RWPE2 (cell line): Measurements from ENCODE around the gene SLC39A10.
A peak's percentile ranks its signal among the peaks of the same experiment; 100 is the strongest.
"Not testable (repeated sequence)": the region's sequence is repeated elsewhere in the genome, so short reads cannot be mapped to it uniquely, and the experiment has no call there.

ENCODE experiments used
- ATAC-seq: fragments of 200-7000 bp; cut with Tn5 transposase; 3 replicates; pipeline ENCODE4 v1.9.1; 2021; ENCODE audit warnings: low read depth
- DNase-seq: peaks from one replicate; pipeline ENCODE4 v3.0.0-alpha.2; 2020; ENCODE audit warnings: low spot score
- H3K27ac ChIP-seq: fragments of 450-650 bp; 2 replicates; pipeline ENCODE4 v1.5.1; 2017; ENCODE audit warnings: mild to moderate bottlenecking; ENCODE audit not compliant: poor library complexity, severe bottlenecking
- H3K27me3 ChIP-seq: fragments of 250-450 bp; sonication (Bioruptor Pico); 2 replicates; pipeline ENCODE4 v1.5.1; 2021; ENCODE audit warnings: mild to moderate bottlenecking, moderate library complexity; ENCODE audit not compliant: insufficient read depth, poor library complexity, severe bottlenecking
- H3K36me3 ChIP-seq: fragments of 250-450 bp; sonication (Bioruptor Pico); 2 replicates; pipeline ENCODE4 v1.5.1; 2020; ENCODE audit warnings: low read depth, mild to moderate bottlenecking, moderate library complexity
- H3K4me1 ChIP-seq: fragments of 250-450 bp; sonication (Bioruptor Pico); 2 replicates; pipeline ENCODE4 v1.5.1; 2021; ENCODE audit warnings: mild to moderate bottlenecking, moderate library complexity; ENCODE audit not compliant: insufficient read depth, poor library complexity, severe bottlenecking
- H3K4me3 ChIP-seq: fragments of 250-450 bp; sonication (Bioruptor Pico); 2 replicates; pipeline ENCODE4 v1.5.1; 2021; ENCODE audit warnings: mild to moderate bottlenecking, moderate library complexity; ENCODE audit not compliant: severe bottlenecking
- H3K9me3 ChIP-seq: fragments of 250-450 bp; sonication (Bioruptor Pico); 2 replicates; pipeline ENCODE4 v1.5.1; 2021; ENCODE audit warnings: mild to moderate bottlenecking, moderate library complexity; ENCODE audit not compliant: severe bottlenecking
- TF ChIP-seq, protein P1 (sequence below): fragments of 450-650 bp; IDR thresholded peaks from one replicate; pipeline ENCODE4 v1.5.1; 2017; ENCODE audit warnings: mild to moderate bottlenecking, moderate library complexity; ENCODE audit not compliant: poor library complexity, severe bottlenecking

SLC39A10 gene

DNA sequence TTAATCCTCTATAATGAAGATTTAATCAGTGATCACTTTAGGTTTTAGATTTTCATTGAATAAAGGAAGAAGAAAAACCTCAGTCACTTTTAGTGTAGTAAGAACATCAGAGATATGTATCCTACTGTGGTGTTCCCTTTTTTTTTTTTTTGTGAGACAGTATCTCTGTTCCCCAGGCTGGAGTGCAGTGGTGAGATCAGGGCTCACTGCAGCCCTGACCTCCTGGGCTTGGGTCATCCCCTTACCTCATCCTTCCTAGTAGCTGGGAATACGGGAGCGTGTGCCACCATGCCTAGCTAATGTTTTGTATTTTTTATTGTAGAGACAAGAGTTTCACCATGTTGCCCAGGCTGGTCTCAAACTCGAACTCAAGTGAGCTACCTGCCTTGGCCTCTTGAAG, 5.1 kb downstream of the SLC39A10 start:
- Histone ChIP-seq H3K27ac (no peak overlapping the region), H3K9me3 (no peaks in the 10 kb centered on the region), H3K27me3 (no peaks in the 10 kb centered on the region), H3K4me3 (no peak overlapping the region), H3K4me1 (peaks cover 16% of the 10 kb centered on the region), H3K36me3 (peaks cover 8% of the 10 kb centered on the region; the same call in 1 of the 2 replicates)
- no peak for ATAC-seq
- TF ChIP-seq, protein P1, sequence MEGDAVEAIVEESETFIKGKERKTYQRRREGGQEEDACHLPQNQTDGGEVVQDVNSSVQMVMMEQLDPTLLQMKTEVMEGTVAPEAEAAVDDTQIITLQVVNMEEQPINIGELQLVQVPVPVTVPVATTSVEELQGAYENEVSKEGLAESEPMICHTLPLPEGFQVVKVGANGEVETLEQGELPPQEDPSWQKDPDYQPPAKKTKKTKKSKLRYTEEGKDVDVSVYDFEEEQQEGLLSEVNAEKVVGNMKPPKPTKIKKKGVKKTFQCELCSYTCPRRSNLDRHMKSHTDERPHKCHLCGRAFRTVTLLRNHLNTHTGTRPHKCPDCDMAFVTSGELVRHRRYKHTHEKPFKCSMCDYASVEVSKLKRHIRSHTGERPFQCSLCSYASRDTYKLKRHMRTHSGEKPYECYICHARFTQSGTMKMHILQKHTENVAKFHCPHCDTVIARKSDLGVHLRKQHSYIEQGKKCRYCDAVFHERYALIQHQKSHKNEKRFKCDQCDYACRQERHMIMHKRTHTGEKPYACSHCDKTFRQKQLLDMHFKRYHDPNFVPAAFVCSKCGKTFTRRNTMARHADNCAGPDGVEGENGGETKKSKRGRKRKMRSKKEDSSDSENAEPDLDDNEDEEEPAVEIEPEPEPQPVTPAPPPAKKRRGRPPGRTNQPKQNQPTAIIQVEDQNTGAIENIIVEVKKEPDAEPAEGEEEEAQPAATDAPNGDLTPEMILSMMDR: no peak
- no peak for DNase-seq

DNA sequence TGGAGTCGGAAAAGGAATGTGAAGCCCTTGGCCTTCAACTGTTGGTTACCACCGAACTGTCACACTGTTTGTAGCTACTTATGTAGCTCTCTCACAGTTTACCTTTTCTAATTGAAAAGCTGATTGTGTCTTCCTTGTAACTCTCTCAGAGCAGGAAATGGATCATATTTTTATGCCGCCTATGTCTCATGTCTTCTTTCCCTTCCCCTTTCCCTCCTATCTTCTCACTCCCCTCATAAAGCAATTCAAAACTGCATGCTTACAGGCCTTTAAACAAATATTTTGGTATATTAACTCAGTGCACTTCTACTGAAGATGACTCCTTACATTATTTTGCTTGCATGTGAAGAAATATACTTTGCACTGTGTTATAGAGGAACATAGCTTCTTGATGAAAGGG, 6.0 kb downstream of the SLC39A10 start:
- ATAC-seq (no peak), DNase-seq (no peak)
- no peaks in the 10 kb centered on the region for H3K9me3 ChIP-seq
- TF ChIP-seq, protein P1: no peak
- no peak overlapping the region for H3K27ac ChIP-seq
- H3K27me3 ChIP-seq: no peaks in the 10 kb centered on the region
- H3K4me3 ChIP-seq: no peak overlapping the region
- peaks cover 8% of the 10 kb centered on the region; the same call in 1 of the 2 replicates for H3K36me3 ChIP-seq
- peaks cover 16% of the 10 kb centered on the region for H3K4me1 ChIP-seq

DNA sequence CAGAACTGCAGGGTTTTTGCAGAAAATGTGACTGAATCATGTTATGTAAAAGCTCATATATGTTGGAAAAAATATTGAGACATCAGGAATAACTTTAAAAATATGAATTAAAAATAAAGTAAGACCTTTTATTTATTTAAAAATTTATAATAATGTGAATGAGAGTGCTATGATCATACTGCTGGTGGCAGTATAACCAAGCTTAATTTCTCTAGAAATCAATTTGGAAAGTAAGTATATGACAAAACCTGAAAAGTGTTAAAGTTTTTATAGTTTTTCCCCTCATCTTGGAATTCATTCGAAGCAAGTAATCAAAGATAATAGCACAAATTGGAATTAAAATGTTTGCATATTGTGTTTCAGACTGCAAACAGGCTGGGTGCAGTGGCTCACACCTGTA, 7.5 kb downstream of the SLC39A10 start:
- Histone ChIP-seq H3K9me3 (no peaks in the 10 kb centered on the region), H3K36me3 (peaks cover 4% of the 10 kb centered on the region; the same call in 1 of the 2 replicates), H3K27me3 (no peaks in the 10 kb centered on the region), H3K27ac (no peak overlapping the region), H3K4me1 (peaks cover 7% of the 10 kb centered on the region), H3K4me3 (no peak overlapping the region)
- TF ChIP-seq, protein P1: peak; percentile 42
- ATAC-seq (no peak), DNase-seq (no peak)

DNA sequence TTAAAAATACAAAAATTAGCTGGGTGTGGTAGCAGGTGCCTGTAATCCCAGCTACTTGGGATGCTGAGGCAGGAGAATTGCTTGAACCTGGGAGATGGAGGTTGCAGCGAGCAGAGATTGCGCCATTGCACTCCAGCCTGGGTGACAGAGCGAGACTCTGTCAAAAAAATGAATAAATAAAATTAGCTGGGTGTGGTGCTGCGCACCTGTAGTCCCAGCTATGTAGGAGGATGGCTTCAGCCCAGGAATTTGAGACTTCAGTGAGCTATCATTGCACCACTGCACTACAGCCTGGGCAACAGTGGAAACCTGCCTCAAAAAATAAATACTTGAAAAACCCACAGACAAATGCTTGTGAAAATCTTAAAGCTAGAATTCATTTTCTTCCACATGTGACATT, 8.1 kb downstream of the SLC39A10 start:
- not testable (repeated sequence) for H3K9me3 ChIP-seq, DNase-seq, H3K27ac ChIP-seq, ATAC-seq, H3K27me3 ChIP-seq, H3K4me3 ChIP-seq, H3K36me3 ChIP-seq, H3K4me1 ChIP-seq

DNA sequence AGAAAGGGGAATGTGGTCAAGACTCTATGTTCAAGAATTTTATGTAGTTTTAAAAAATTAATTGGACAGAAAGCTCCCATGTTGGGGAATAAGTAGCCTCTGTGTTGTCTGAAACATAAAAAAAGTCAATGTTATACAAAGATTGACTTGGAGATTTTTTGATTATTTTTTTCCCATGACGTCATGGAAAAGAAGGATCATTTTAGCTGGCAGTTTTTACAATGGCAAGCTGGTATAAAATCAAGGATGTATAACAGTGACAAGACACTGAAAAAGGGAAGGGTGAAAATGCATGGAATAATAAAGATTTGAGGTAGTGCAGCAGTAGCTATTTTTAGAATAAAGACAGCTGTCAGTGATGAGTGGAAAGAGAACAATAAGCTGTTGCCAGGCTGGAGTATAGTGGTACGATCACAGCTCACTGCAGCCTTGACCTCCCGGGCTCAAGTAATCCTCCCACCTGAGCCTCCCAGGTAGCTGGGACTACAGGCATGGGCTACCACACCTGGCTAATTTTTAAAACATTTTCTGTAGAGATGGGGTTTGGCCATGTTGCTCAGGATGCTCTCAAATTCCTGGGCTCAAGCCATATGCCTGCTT, 9.2 kb downstream of the SLC39A10 start:
- TF ChIP-seq, protein P1: no peak
- Histone ChIP-seq H3K27ac (no peak overlapping the region), H3K4me1 (no peaks in the 10 kb centered on the region), H3K36me3 (no peaks in the 10 kb centered on the region), H3K4me3 (no peak overlapping the region), H3K9me3 (no peaks in the 10 kb centered on the region), H3K27me3 (no peaks in the 10 kb centered on the region)
- ATAC-seq (no peak), DNase-seq (no peak)
